Measurements from ENCODE around the gene NBEA. TPM values are rescaled to one million over a fixed set of nuclear protein-coding genes. Genes with fewer than 3 reads are reported as not detected.

The NBEA gene
- total RNA-seq, 1 experiment from 2014 or later: 0.54 TPM

- Mint-ChIP-seq H3K27me3 (ENCODE audit: insufficient read depth, unreplicated experiment) (peaks cover 3% of the 10 kb centered on the region), H3K4me1 (ENCODE audit: low read depth, unreplicated experiment) (no peaks in the 10 kb centered on the region), H3K36me3 (ENCODE audit: insufficient read depth, unreplicated experiment) (no peaks in the 10 kb centered on the region), H3K4me3 (ENCODE audit: unreplicated experiment) (no peak overlapping the region), H3K27ac (ENCODE audit: unreplicated experiment) (no peak overlapping the region), H3K9me3 (ENCODE audit: unreplicated experiment) (no peaks in the 10 kb centered on the region)
- no peaks in the 10 kb centered on the region for H3K36me3 ChIP-seq (ENCODE audit: control insufficient read depth, insufficient read depth, low read length)
- DNase-seq: no peak
- BruUV-seq (replicated peaks): no TSS peak
- no peaks in the 10 kb centered on the region for H3K4me1 ChIP-seq
- CTCF ChIA-PET: no interaction called here
- no peak overlapping the region for H3K4me3 ChIP-seq (ENCODE audit: low read depth, low read length)
- POLR2A ChIA-PET: no interaction called here
- no peak for TF ChIP-seq CTCF (IDR thresholded peaks at IDR 0.05; ENCODE audit: insufficient read depth in 1 of 2, low read depth in 1 of 2, low read length in 1 of 2, severe bottlenecking in 1 of 2, unreplicated experiment in 1 of 2)
- H3K9me3 ChIP-seq: no peaks in the 10 kb centered on the region
- intact Hi-C loops (cut with micrococcal nuclease; ENCODE audit: unreplicated experiment): no loop called here
- H3K27me3 ChIP-seq (replicated peaks; ENCODE audit: control insufficient read depth, insufficient read depth, low read length): no peaks in the 10 kb centered on the region
Measured at GRCh38 chr13:35411059-35411744, 469.1 kb downstream of the NBEA start.

GRCh38 chr13:35448465-35448864, 506.4 kb downstream of the NBEA start:
- H3K9me3 Mint-ChIP-seq (ENCODE audit: unreplicated experiment): no peaks in the 10 kb centered on the region
- intact Hi-C loops (cut with micrococcal nuclease; ENCODE audit: unreplicated experiment): no loop called here
- H3K4me1 Mint-ChIP-seq (ENCODE audit: low read depth, unreplicated experiment): no peaks in the 10 kb centered on the region
- Histone ChIP-seq H3K36me3 (ENCODE audit: control insufficient read depth, insufficient read depth, low read length) (no peaks in the 10 kb centered on the region), H3K4me1 (no peaks in the 10 kb centered on the region), H3K27me3 (replicated peaks; ENCODE audit: control insufficient read depth, insufficient read depth, low read length) (no peaks in the 10 kb centered on the region), H3K4me3 (ENCODE audit: low read depth, low read length) (no peak overlapping the region), H3K9me3 (no peaks in the 10 kb centered on the region)
- BruUV-seq (replicated peaks): no TSS peak
- no peak for DNase-seq
- ChIA-PET CTCF (no interaction called here), POLR2A (no interaction called here)
- no peak overlapping the region for H3K27ac Mint-ChIP-seq (ENCODE audit: unreplicated experiment)
- no peak overlapping the region for H3K4me3 Mint-ChIP-seq (ENCODE audit: unreplicated experiment)
- no peaks in the 10 kb centered on the region for H3K36me3 Mint-ChIP-seq (ENCODE audit: insufficient read depth, unreplicated experiment)
- H3K27me3 Mint-ChIP-seq (ENCODE audit: insufficient read depth, unreplicated experiment): no peaks in the 10 kb centered on the region
- TF ChIP-seq CTCF (IDR thresholded peaks at IDR 0.05; ENCODE audit: insufficient read depth in 1 of 2, low read depth in 1 of 2, low read length in 1 of 2, severe bottlenecking in 1 of 2, unreplicated experiment in 1 of 2): no peak

DNA sequence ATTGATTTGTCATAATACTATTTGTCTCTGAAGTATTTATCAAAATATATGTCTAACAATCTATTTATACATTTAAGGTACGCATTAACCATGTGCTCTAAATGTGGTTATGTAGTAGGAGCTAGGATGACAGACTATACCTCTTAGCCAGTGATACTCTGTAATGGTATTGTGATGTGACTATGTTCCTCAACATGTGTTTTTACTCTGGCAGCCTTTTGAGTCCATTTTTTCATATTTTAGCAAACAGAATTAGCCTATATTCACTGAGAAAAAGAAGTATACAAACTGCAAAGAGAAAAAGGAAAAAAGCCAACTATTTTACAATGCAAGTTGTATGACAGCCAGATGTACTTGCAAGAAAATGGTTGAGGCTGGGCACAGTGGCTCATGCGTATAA, 507.8 kb downstream of the NBEA start:
- no peak overlapping the region for H3K4me3 ChIP-seq (ENCODE audit: low read depth, low read length)
- ChIA-PET POLR2A (no interaction called here), CTCF (no interaction called here)
- no peaks in the 10 kb centered on the region for H3K4me1 ChIP-seq
- H3K9me3 Mint-ChIP-seq (ENCODE audit: unreplicated experiment): no peaks in the 10 kb centered on the region
- no peaks in the 10 kb centered on the region for H3K36me3 Mint-ChIP-seq (ENCODE audit: insufficient read depth, unreplicated experiment)
- H3K36me3 ChIP-seq (ENCODE audit: control insufficient read depth, insufficient read depth, low read length): no peaks in the 10 kb centered on the region
- TF ChIP-seq CTCF (IDR thresholded peaks at IDR 0.05; ENCODE audit: insufficient read depth in 1 of 2, low read depth in 1 of 2, low read length in 1 of 2, severe bottlenecking in 1 of 2, unreplicated experiment in 1 of 2): no peak
- no peaks in the 10 kb centered on the region for H3K9me3 ChIP-seq
- no peaks in the 10 kb centered on the region for H3K27me3 Mint-ChIP-seq (ENCODE audit: insufficient read depth, unreplicated experiment)
- no peaks in the 10 kb centered on the region for H3K4me1 Mint-ChIP-seq (ENCODE audit: low read depth, unreplicated experiment)
- H3K4me3 Mint-ChIP-seq (ENCODE audit: unreplicated experiment): no peak overlapping the region
- no peak overlapping the region for H3K27ac Mint-ChIP-seq (ENCODE audit: unreplicated experiment)
- intact Hi-C loops (cut with micrococcal nuclease; ENCODE audit: unreplicated experiment): no loop called here
- no peaks in the 10 kb centered on the region for H3K27me3 ChIP-seq (replicated peaks; ENCODE audit: control insufficient read depth, insufficient read depth, low read length)
- no TSS peak for BruUV-seq (replicated peaks)
- no peak for DNase-seq
